Retinal pigment epithelial cell (primary cell): ENCODE results near the gene KLHL15.

Source experiments
- DNase-seq: peaks from one replicate; pipeline ENCODE4 v3.0.0-alpha.2; 2010; ENCODE audit warnings: low read depth
- H3K4me3 ChIP-seq: 2 replicates; pipeline ENCODE4 v1.5.1; 2011; ENCODE audit warnings: mild to moderate bottlenecking, low read length, control low read depth, moderate library complexity
- TF ChIP-seq, protein P1 (sequence below): conservative IDR thresholded peaks from 2 replicates; pipeline ENCODE4 v1.5.1; 2011; ENCODE audit warnings: low read depth, low read length, control low read depth, inconsistent platforms

KLHL15 gene

DNA sequence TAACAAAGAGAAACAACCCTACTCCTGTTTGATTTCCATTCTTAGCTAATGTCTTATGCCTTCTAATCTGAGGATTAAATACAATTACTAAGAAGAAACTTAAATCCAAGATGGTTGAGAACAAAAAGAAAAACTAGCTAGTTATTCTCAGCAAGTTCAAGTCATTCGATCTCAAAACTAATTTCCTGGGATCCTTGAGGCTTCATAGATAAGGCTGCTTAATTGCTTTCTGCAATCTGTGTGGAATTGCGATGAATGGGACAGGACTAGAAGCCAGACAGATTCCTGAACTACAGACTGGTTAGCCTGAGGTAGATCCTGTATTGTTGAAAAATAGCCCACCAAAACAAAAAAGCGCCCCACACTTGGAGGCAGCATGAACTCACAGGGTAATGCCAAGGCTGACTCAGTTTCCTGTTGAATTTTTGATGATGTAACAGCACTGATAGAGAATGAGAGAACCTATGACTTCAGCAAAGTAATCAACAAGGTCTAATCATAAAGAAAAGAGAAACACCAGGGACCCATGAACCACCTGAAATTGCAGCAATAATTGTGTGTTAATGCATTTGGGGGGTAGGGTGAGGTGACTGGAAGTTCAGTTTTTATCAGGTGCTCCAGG is 33.9 kb downstream of the KLHL15 start:
- DNase-seq = no peak
- TF ChIP-seq, protein P1, sequence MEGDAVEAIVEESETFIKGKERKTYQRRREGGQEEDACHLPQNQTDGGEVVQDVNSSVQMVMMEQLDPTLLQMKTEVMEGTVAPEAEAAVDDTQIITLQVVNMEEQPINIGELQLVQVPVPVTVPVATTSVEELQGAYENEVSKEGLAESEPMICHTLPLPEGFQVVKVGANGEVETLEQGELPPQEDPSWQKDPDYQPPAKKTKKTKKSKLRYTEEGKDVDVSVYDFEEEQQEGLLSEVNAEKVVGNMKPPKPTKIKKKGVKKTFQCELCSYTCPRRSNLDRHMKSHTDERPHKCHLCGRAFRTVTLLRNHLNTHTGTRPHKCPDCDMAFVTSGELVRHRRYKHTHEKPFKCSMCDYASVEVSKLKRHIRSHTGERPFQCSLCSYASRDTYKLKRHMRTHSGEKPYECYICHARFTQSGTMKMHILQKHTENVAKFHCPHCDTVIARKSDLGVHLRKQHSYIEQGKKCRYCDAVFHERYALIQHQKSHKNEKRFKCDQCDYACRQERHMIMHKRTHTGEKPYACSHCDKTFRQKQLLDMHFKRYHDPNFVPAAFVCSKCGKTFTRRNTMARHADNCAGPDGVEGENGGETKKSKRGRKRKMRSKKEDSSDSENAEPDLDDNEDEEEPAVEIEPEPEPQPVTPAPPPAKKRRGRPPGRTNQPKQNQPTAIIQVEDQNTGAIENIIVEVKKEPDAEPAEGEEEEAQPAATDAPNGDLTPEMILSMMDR = no peak
- H3K4me3 ChIP-seq = no peak overlapping the region

DNA sequence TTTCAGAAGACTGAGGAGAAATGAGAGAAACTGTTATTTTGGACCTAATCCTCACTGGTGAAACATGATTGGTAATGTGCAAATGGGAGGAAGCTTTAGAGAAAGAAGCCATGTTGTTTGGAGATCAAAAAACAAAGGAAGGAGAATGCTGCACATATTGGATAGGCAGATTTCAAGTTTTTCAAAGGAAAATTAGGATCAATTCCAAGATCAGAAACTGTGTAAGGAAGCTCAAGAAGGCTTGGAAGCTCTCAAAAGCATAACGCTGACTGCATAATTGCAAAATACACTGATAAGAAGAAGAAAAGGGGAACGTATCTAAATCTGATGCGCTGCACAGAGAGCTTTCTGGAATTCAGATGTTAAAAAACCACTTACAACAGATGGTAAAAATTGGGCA is 34.6 kb downstream of the KLHL15 start:
- no peak for DNase-seq
- no peak overlapping the region for H3K4me3 ChIP-seq
- TF ChIP-seq, protein P1 = no peak

DNA sequence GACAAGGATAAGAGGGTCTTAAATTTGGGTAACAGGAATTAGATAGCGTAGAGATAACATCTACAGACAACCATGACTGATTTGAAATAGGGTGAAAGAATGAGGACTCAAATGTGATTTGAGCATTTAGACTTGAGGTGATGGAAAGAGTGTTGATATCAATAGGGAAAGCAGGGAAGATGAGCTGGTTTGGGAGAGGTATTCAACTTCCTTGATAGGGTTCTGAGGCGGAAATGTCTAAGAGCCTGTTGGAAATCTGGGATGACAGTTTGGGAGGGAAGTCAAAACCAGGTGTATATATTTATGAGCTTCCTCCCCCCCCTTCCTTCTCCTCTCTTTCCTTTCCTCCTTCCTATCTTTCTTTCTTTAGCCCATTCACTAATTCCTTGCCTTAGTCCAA is 36.5 kb downstream of the KLHL15 start:
- TF ChIP-seq, protein P1 = no peak
- H3K4me3 ChIP-seq = no peak overlapping the region
- no peak for DNase-seq

DNA sequence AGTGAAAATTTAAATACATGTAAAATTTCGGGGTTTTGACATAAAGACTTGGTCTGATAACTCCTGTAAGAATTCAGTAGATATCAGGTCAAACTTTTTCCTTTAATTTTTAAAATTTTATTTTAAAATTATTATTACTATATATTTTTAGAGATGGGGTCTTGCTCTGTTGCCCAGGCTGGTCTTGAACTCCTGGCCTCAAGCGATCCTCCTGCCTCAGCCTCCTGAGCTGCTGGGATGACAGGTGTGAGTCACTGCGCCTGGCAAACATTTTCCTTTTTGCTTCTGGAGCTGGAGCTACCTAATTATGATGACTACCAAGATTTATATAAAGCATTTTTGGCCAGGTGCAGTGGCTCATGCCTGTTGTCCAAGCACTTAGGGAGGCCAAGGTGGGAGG is 37.3 kb downstream of the KLHL15 start:
- no peak overlapping the region for H3K4me3 ChIP-seq
- no peak for DNase-seq
- TF ChIP-seq, protein P1 = no peak

DNA sequence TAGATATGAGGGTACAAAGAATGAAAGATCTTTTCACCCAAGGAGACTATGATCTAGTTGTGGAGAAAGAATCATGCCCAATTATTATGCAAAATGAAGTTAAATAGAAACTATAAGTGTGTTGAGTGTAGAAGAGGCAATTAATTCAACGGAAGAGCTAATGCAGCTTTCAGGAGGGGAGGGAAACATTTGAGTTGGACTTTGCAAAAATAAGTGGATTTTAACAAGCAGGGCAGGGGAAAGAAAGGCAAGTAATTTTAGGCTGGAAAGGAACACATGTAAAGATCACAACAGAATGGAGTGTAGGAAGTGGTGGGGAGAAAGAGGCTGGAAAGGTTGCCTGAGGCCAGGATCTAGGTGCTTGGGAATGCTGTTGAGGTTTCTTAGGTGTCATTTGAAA is 44.1 kb downstream of the KLHL15 start:
- H3K4me3 ChIP-seq = no peak overlapping the region
- DNase-seq = no peak
- TF ChIP-seq, protein P1 = no peak

DNA sequence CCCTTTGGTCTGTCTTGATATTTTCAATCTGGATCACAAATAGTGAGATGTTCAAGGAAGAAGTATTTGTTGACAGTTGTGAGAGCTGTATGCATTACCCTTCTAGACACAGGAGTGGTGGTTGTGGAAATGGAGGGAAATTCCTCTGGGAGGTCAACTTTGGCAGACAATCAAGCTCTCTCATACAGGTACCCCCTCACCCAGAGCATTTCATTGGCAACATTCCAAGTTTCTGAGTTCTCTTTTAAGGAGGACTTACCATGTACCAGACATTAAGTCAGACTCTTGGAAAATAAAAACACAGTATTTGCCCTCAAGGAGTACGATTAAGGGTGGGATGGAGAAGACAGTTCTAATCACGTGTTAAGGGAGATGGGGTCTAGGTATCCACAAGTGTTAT is 45.3 kb downstream of the KLHL15 start:
- TF ChIP-seq, protein P1 = no peak
- H3K4me3 ChIP-seq = no peak overlapping the region

DNA sequence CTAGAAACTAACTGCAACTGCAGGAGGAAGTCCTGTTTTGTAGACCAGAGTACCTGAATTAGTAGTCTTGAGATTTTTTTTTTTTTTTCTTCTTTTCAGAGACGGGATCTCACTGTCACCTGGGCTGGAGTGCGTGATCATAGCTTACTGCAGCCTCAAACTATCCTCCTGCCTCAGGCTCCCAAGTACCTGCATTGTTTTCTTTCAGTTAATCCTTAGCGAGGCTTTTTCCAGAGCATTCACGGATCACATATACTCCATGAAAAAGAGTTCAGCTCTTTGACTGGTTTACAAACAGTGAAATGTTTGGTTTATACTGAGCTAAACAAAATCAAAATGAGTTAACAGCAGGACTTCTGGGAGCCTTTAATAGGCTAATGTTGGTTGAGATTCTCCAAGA is 45.8 kb downstream of the KLHL15 start:
- TF ChIP-seq, protein P1 = no peak
- H3K4me3 ChIP-seq = no peak overlapping the region
- no peak for DNase-seq

More for the DNA sequence above, 45.3 kb downstream of the KLHL15 start:
- DNase-seq = no peak
